ENCODE data around the gene TNS2. TPM values are rescaled to one million over a fixed set of nuclear protein-coding genes. Genes with fewer than 3 reads are reported as not detected.
A peak's percentile ranks its signal among the peaks of the same experiment; 100 is the strongest.

The TNS2 gene
- total RNA-seq, result 1 to 10 TPM; 2.1 to 5.6 TPM
- 0.35 TPM for polyA plus RNA-seq

GRCh38 chr12:53049571-53050318, at the start of gene TNS2:
TSS of gene TNS2 (plus strand) at chr12:53050065. CDS start at chr12:53050186, 121 bp downstream.
- H3K27ac Mint-ChIP-seq, result peak within 1 kb of the TSS in 7 of 8 donors; percentile 23 to 96 (median 74)
- H3K4me1 ChIP-seq (ENCODE audit: insufficient read depth, low read length), result peaks cover 14% of the 10 kb centered on the region
- no peaks in the 10 kb centered on the region for H3K27me3 ChIP-seq (ENCODE audit: insufficient read depth, low read length, poor library complexity, severe bottlenecking)
- H3K27me3 Mint-ChIP-seq, result no peaks in the 10 kb centered on the region
- H3K36me3 Mint-ChIP-seq, result peaks cover 0 to 5% (median 0%) of the 10 kb centered on the region in 3 donors
- ChIA-PET CTCF (no interaction called here), POLR2A (no interaction called here)
- no peak within 1 kb of the TSS for H3K4me3 ChIP-seq (ENCODE audit: low read length)
- DNase-seq, result no peak
- peaks cover 17 to 33% (median 19%) of the 10 kb centered on the region in 3 donors for H3K4me1 Mint-ChIP-seq
- no peaks in the 10 kb centered on the region for H3K36me3 ChIP-seq (ENCODE audit: insufficient read depth, low read length)
- H3K4me3 Mint-ChIP-seq, result peak within 1 kb of the TSS in 4 of 7 donors; percentile 29 to 70 (median 59)
- peak within 1 kb of the TSS; percentile 31 for H3K27ac ChIP-seq (ENCODE audit: low read depth, low read length)
- H3K9me3 ChIP-seq (ENCODE audit: low read length), result no peaks in the 10 kb centered on the region
- H3K9me3 Mint-ChIP-seq, result no peaks in the 10 kb centered on the region

GRCh38 chr12:53004178-53004577, 45.7 kb upstream of the TNS2 start:
- Mint-ChIP-seq H3K27me3 (peaks cover 10 to 17% of the 10 kb centered on the region in 2 donors), H3K36me3 (peaks cover 0 to 14% (median 5%) of the 10 kb centered on the region in 3 donors), H3K4me3 (peak overlapping the region in 3 of 7 donors; percentile 12 to 67 (median 26)), H3K27ac (peak overlapping the region in 3 of 8 donors; percentile 0 to 89 (median 37)), H3K9me3 (no peaks in the 10 kb centered on the region), H3K4me1 (peaks cover 27 to 38% (median 31%) of the 10 kb centered on the region in 3 donors)
- H3K4me1 ChIP-seq (ENCODE audit: insufficient read depth, low read length), result peaks cover 28% of the 10 kb centered on the region
- H3K4me3 ChIP-seq (ENCODE audit: low read length), result no peak overlapping the region
- POLR2A ChIA-PET, result no interaction called here
- CTCF ChIA-PET, result no interaction called here
- no peak for DNase-seq
- no peaks in the 10 kb centered on the region for H3K9me3 ChIP-seq (ENCODE audit: low read length)
- H3K27ac ChIP-seq (ENCODE audit: low read depth, low read length), result no peak overlapping the region
- no peaks in the 10 kb centered on the region for H3K36me3 ChIP-seq (ENCODE audit: insufficient read depth, low read length)
- H3K27me3 ChIP-seq (ENCODE audit: insufficient read depth, low read length, poor library complexity, severe bottlenecking), result no peaks in the 10 kb centered on the region

- Histone ChIP-seq H3K4me1 (ENCODE audit: insufficient read depth, low read length) (peaks cover 31% of the 10 kb centered on the region), H3K27me3 (ENCODE audit: insufficient read depth, low read length, poor library complexity, severe bottlenecking) (no peaks in the 10 kb centered on the region), H3K9me3 (ENCODE audit: low read length) (no peaks in the 10 kb centered on the region), H3K27ac (ENCODE audit: low read depth, low read length) (no peak overlapping the region), H3K4me3 (ENCODE audit: low read length) (no peak overlapping the region), H3K36me3 (ENCODE audit: insufficient read depth, low read length) (no peaks in the 10 kb centered on the region)
- CTCF ChIA-PET, result no interaction called here
- H3K4me3 Mint-ChIP-seq, result peak overlapping the region in 5 of 7 donors; percentile 12 to 99 (median 34)
- H3K27me3 Mint-ChIP-seq, result peaks cover 10 to 14% of the 10 kb centered on the region in 2 donors
- no peak for DNase-seq
- POLR2A ChIA-PET, result no interaction called here
- peaks cover 30 to 41% (median 33%) of the 10 kb centered on the region in 3 donors for H3K4me1 Mint-ChIP-seq
- H3K36me3 Mint-ChIP-seq, result peaks cover 0 to 15% (median 4%) of the 10 kb centered on the region in 3 donors
- peak overlapping the region in 4 of 8 donors; percentile 37 to 99 (median 83) for H3K27ac Mint-ChIP-seq
- no peaks in the 10 kb centered on the region for H3K9me3 Mint-ChIP-seq
Observed at GRCh38 chr12:53004582-53004981, 45.3 kb upstream of the TNS2 start.

GRCh38 chr12:53005215-53005985, 44.5 kb upstream of the TNS2 start:
- peak overlapping the region; percentile 74 for H3K27ac ChIP-seq (ENCODE audit: low read depth, low read length)
- DNase-seq, result no peak
- Mint-ChIP-seq H3K4me3 (peak overlapping the region; percentile 98 to 100 (median 99)), H3K9me3 (no peaks in the 10 kb centered on the region), H3K36me3 (peaks cover 0 to 24% (median 0%) of the 10 kb centered on the region in 3 donors), H3K27ac (peak overlapping the region; percentile 95 to 99 (median 98)), H3K4me1 (peaks cover 38 to 49% (median 41%) of the 10 kb centered on the region in 3 donors), H3K27me3 (peaks cover 6 to 9% of the 10 kb centered on the region in 2 donors)
- H3K4me3 ChIP-seq (ENCODE audit: low read length), result peak overlapping the region; percentile 100
- peaks cover 39% of the 10 kb centered on the region for H3K4me1 ChIP-seq (ENCODE audit: insufficient read depth, low read length)
- POLR2A ChIA-PET, result interaction anchor here (0.5 to 1.3 kb wide), 12 partner anchors 41 to 1788 kb away, joined by 3 to 9 read pairs (median 4); partner anchors contain the start of genes CISTR, PFDN5, POU6F1 and PRR13
- no peaks in the 10 kb centered on the region for H3K9me3 ChIP-seq (ENCODE audit: low read length)
- CTCF ChIA-PET, result interaction anchor here (0.7 to 1.3 kb wide), 7 partner anchors 26 to 318 kb away, joined by 3 to 5 read pairs (median 3); no protein-coding TSS in a partner anchor
- no peaks in the 10 kb centered on the region for H3K27me3 ChIP-seq (ENCODE audit: insufficient read depth, low read length, poor library complexity, severe bottlenecking)
- peaks cover 4% of the 10 kb centered on the region for H3K36me3 ChIP-seq (ENCODE audit: insufficient read depth, low read length)

GRCh38 chr12:53005986-53006809, 43.7 kb upstream of the TNS2 start, which contains the start of gene EIF4B:
TSS of gene EIF4B (plus strand) at chr12:53006456. CDS start at chr12:53006484, 28 bp downstream.
- Mint-ChIP-seq H3K36me3 (peaks cover 0 to 31% (median 0%) of the 10 kb centered on the region in 3 donors), H3K27me3 (peaks cover 6% of the 10 kb centered on the region in 2 donors), H3K4me1 (peaks cover 46 to 56% (median 47%) of the 10 kb centered on the region in 3 donors), H3K27ac (peak within 1 kb of the TSS; percentile 95 to 99 (median 98)), H3K4me3 (peak within 1 kb of the TSS; percentile 98 to 100 (median 99)), H3K9me3 (no peaks in the 10 kb centered on the region)
- peaks cover 4% of the 10 kb centered on the region for H3K36me3 ChIP-seq (ENCODE audit: insufficient read depth, low read length)
- no peaks in the 10 kb centered on the region for H3K9me3 ChIP-seq (ENCODE audit: low read length)
- ChIA-PET CTCF (interaction anchor here (0.7 to 1.3 kb wide), 8 partner anchors 20 to 318 kb away, joined by 3 to 5 read pairs (median 3); no protein-coding TSS in a partner anchor), POLR2A (interaction anchor here (0.5 to 1.3 kb wide), 13 partner anchors 40 to 1788 kb away, joined by 3 to 9 read pairs (median 4); partner anchors contain the start of genes CISTR, PFDN5, POU6F1 and PRR13)
- peak; percentile 99 to 100 (median 100) for DNase-seq
- H3K27ac ChIP-seq (ENCODE audit: low read depth, low read length), result peak within 1 kb of the TSS; percentile 96
- peaks cover 41% of the 10 kb centered on the region for H3K4me1 ChIP-seq (ENCODE audit: insufficient read depth, low read length)
- H3K4me3 ChIP-seq (ENCODE audit: low read length), result peak within 1 kb of the TSS; percentile 100
- H3K27me3 ChIP-seq (ENCODE audit: insufficient read depth, low read length, poor library complexity, severe bottlenecking), result no peaks in the 10 kb centered on the region

- Histone ChIP-seq H3K4me3 (ENCODE audit: low read length) (peak overlapping the region; percentile 100), H3K4me1 (ENCODE audit: insufficient read depth, low read length) (peaks cover 41% of the 10 kb centered on the region)
Observed at GRCh38 chr12:53006810-53007309, 43.0 kb upstream of the TNS2 start.

More at GRCh38 chr12:53006810-53007309, 43.0 kb upstream of the TNS2 start:
- peak overlapping the region; percentile 96 for H3K27ac ChIP-seq (ENCODE audit: low read depth, low read length)
- Mint-ChIP-seq H3K4me3 (peak overlapping the region; percentile 98 to 100 (median 99)), H3K9me3 (no peaks in the 10 kb centered on the region), H3K27me3 (peaks cover 2 to 3% of the 10 kb centered on the region in 2 donors), H3K27ac (peak overlapping the region; percentile 95 to 99 (median 98)), H3K4me1 (peaks cover 53 to 63% (median 53%) of the 10 kb centered on the region in 3 donors), H3K36me3 (peaks cover 0 to 36% (median 4%) of the 10 kb centered on the region in 3 donors)
- ChIA-PET POLR2A (interaction anchor here (0.6 to 1.3 kb wide), 9 partner anchors 41 to 1068 kb away, joined by 3 to 9 read pairs (median 4); partner anchors contain the start of genes CISTR, PFDN5, PRR13 and SPRYD3), CTCF (interaction anchor here (0.7 to 1.1 kb wide), 6 partner anchors 20 to 1573 kb away, joined by 3 to 5 read pairs (median 3); no protein-coding TSS in a partner anchor)
- peaks cover 4% of the 10 kb centered on the region for H3K36me3 ChIP-seq (ENCODE audit: insufficient read depth, low read length)
- peak; percentile 66 to 83 (median 74) for DNase-seq
- no peaks in the 10 kb centered on the region for H3K27me3 ChIP-seq (ENCODE audit: insufficient read depth, low read length, poor library complexity, severe bottlenecking)
- H3K9me3 ChIP-seq (ENCODE audit: low read length), result no peaks in the 10 kb centered on the region

Measured in CD8-positive, alpha-beta memory T cell (primary cell).